GM18520 (cell line): ENCODE results near the gene TLR10.
"Not testable (repeated sequence)": the region's sequence is repeated elsewhere in the genome, so short reads cannot be mapped to it uniquely, and the experiment has no call there.

Experiments
- ATAC-seq: cut with Tn5 transposase; IDR thresholded peaks from one replicate; pipeline ENCODE4 v1.9.1; 2021; ENCODE audit not compliant: unreplicated experiment

TLR10 gene

GRCh38 chr4:38769857-38770256 is 12.9 kb downstream of the TLR10 start:
- ATAC-seq, result no peak

GRCh38 chr4:38769441-38769840 is 13.3 kb downstream of the TLR10 start:
- no peak for ATAC-seq

GRCh38 chr4:38768968-38769394 is 13.8 kb downstream of the TLR10 start:
- no peak for ATAC-seq

GRCh38 chr4:38766940-38767339 is 15.8 kb downstream of the TLR10 start:
- not testable (repeated sequence) for ATAC-seq

- no peak for ATAC-seq
Measured at GRCh38 chr4:38765382-38765781, 17.4 kb downstream of the TLR10 start.

GRCh38 chr4:38764277-38764676 is 18.5 kb downstream of the TLR10 start:
- ATAC-seq, result no peak

- ATAC-seq, result no peak
Measured at GRCh38 chr4:38762560-38762959, 20.2 kb downstream of the TLR10 start.

- no peak for ATAC-seq
Measured at GRCh38 chr4:38759790-38760122, 23.0 kb downstream of the TLR10 start.

- ATAC-seq, result no peak
Measured at GRCh38 chr4:38759113-38759789, 23.5 kb downstream of the TLR10 start.

GRCh38 chr4:38757945-38758600 is 24.7 kb downstream of the TLR10 start:
- ATAC-seq, result no peak

- no peak for ATAC-seq
Measured at GRCh38 chr4:38752941-38753806, 29.6 kb downstream of the TLR10 start.

GRCh38 chr4:38752372-38752940 is 30.3 kb downstream of the TLR10 start:
- ATAC-seq, result peak; percentile 98

GRCh38 chr4:38751341-38752010 is 31.3 kb downstream of the TLR10 start:
- ATAC-seq, result no peak

- no peak for ATAC-seq
Measured at GRCh38 chr4:38749336-38749735, 33.5 kb downstream of the TLR10 start.

- no peak for ATAC-seq
Measured at GRCh38 chr4:38747629-38748028, 35.2 kb downstream of the TLR10 start.

- no peak for ATAC-seq
Measured at GRCh38 chr4:38745881-38746280, 36.9 kb downstream of the TLR10 start.

GRCh38 chr4:38743866-38744265 is 38.9 kb downstream of the TLR10 start:
- no peak for ATAC-seq

GRCh38 chr4:38740303-38740702 is 42.5 kb downstream of the TLR10 start:
- ATAC-seq, result no peak

- no peak for ATAC-seq
Measured at GRCh38 chr4:38738940-38739803, 43.6 kb downstream of the TLR10 start.

GRCh38 chr4:38735870-38736269 is 46.9 kb downstream of the TLR10 start:
- no peak for ATAC-seq
